H1 (cell line): ENCODE measurements around the gene ISG20L2.

Experiments used
- ATF2 ChIP-seq: IDR thresholded peaks from 2 replicates; pipeline ENCODE4 v1.6.1; 2012; ENCODE audit warnings: low read length, inconsistent platforms
- CTCF ChIP-seq, 3 experiments: IDR thresholded peaks; 1 replicate in 2 of 3; 2 replicates in 1 of 3; pipeline versions ENCODE4 v1.5.1 to v1.6.1; 2011; ENCODE audit warnings: low read length in 3 of 3, mild to moderate bottlenecking in 3 of 3, inconsistent platforms in 2 of 3, low read depth in 1 of 3, moderate library complexity in 1 of 3; ENCODE audit not compliant: insufficient read depth in 1 of 3; ENCODE audit errors: control extremely low read depth in 1 of 3
- EGR1 ChIP-seq: IDR thresholded peaks from 2 replicates; pipeline ENCODE4 v1.6.1; 2011; ENCODE audit warnings: low read depth, low read length, borderline replicate concordance
- EZH2 ChIP-seq: fragments of 200-600 bp; sonication (generic); IDR thresholded peaks from 2 replicates; pipeline ENCODE4 v1.7.1; 2012; ENCODE audit warnings: low read depth, mild to moderate bottlenecking, moderate library complexity, low read length, inconsistent platforms; ENCODE audit not compliant: severe bottlenecking
- HDAC6 ChIP-seq: IDR thresholded peaks from one replicate; pipeline ENCODE4 v1.7.1; 2012; ENCODE audit warnings: low read depth, mild to moderate bottlenecking, inconsistent platforms, low read length, moderate library complexity
- MAX ChIP-seq: IDR thresholded peaks from 2 replicates; pipeline ENCODE4 v1.6.1; 2012; ENCODE audit warnings: inconsistent platforms
- NANOG ChIP-seq: IDR thresholded peaks from 2 replicates; pipeline ENCODE4 v1.6.1; 2011; ENCODE audit warnings: low read length, low read depth, mild to moderate bottlenecking, inconsistent platforms; ENCODE audit not compliant: insufficient read depth, poor library complexity, severe bottlenecking
- RAD21 ChIP-seq, 2 experiments: IDR thresholded peaks in 1 of 2; conservative IDR thresholded peaks in 1 of 2; 2 replicates each; pipeline ENCODE4 v1.6.1; 2011; ENCODE audit warnings: low read depth in 2 of 2, low read length in 2 of 2, improper control_type of control experiment in 1 of 2, inconsistent platforms in 1 of 2, mild to moderate bottlenecking in 1 of 2, moderate library complexity in 1 of 2
- SAP30 ChIP-seq: fragments of 300-600 bp; sonication (generic); IDR thresholded peaks from 2 replicates; pipeline ENCODE4 v1.7.1; 2012; ENCODE audit warnings: low read length, moderate library complexity, mild to moderate bottlenecking, inconsistent platforms; ENCODE audit not compliant: insufficient read depth, insufficient replicate concordance
- SP1 ChIP-seq: IDR thresholded peaks from 2 replicates; pipeline ENCODE4 v1.6.1; 2011; ENCODE audit warnings: low read depth, low read length
- SUZ12 ChIP-seq: fragments of 200-600 bp; sonication (generic); IDR thresholded peaks from 2 replicates; pipeline ENCODE4 v1.6.1; 2012; ENCODE audit warnings: mild to moderate bottlenecking, inconsistent platforms, low read length, moderate library complexity, mixed read lengths

GRCh38 chr1:156748670-156749418, 20.3 kb upstream of the ISG20L2 start:
- peak in 1 of 3 experiments; percentile 3; a peak in 1 of 4 replicates for TF ChIP-seq CTCF (IDR thresholded peaks at IDR 0.05; ENCODE audit: control extremely low read depth in 1 of 3, insufficient read depth in 1 of 3, low read depth in 1 of 3, low read length in 3 of 3)
- no peak for TF ChIP-seq RAD21 (IDR thresholded peaks at IDR 0.05 in 1 of 2, conservative IDR thresholded peaks at IDR 0.05 in 1 of 2; ENCODE audit: low read depth in 2 of 2, low read length in 2 of 2)
- TF ChIP-seq ATF2, result no peak
- TF ChIP-seq SAP30, result no peak
- no peak for TF ChIP-seq HDAC6
- TF ChIP-seq NANOG, result no peak
- TF ChIP-seq SUZ12, result no peak
- TF ChIP-seq MAX, result no peak
- TF ChIP-seq SP1, result no peak
- TF ChIP-seq EGR1, result no peak
- TF ChIP-seq EZH2, result no peak
